Activated CD8-positive, alpha-beta T cell treated with anti-CD3 and anti-CD28 coated beads, Interleukin-2, amount 10 ng/mL, durations not matched to agents 7 days and 5 days (primary cell): ENCODE results near the gene ING1. TPM values are rescaled to one million over a fixed set of nuclear protein-coding genes. Genes with fewer than 3 reads are reported as not detected.
"Not testable (repeated sequence)": the region's sequence is repeated elsewhere in the genome, so short reads cannot be mapped to it uniquely, and the experiment has no call there.

ENCODE experiments used
- ATAC-seq: fragments of 150-1000 bp; cut with Tn5 transposase; one replicate; pipeline ENCODE4 v1.10.0; 2021; ENCODE audit warnings: moderate library complexity
- CTCF ChIA-PET: fragments of 350-600 bp; sonication (Branson Sonifier 250); formaldehyde crosslinking; loops from one replicate; lab custom pipeline; 2021; ENCODE audit warnings: antibody characterized with exemption; lab: Charles Lee
- POLR2A ChIA-PET: fragments of 350-600 bp; sonication (Branson Sonifier 250); formaldehyde crosslinking; loops from one replicate; lab custom pipeline; 2021; ENCODE audit warnings: antibody characterized with exemption; lab: Charles Lee
- DNase-seq: peaks from one replicate; pipeline ENCODE4 v3.0.0-alpha.2; 2020
- H3K27ac Mint-ChIP-seq: one replicate; pipeline ENCODE4 v1.8.0; 2021; ENCODE audit warnings: mild to moderate bottlenecking, mixed read lengths
- H3K27me3 Mint-ChIP-seq: one replicate; pipeline ENCODE4 v1.8.0; 2021; ENCODE audit warnings: low read depth, mixed read lengths
- H3K36me3 Mint-ChIP-seq: one replicate; pipeline ENCODE4 v1.8.0; 2021; ENCODE audit warnings: low read depth, mixed read lengths
- H3K4me1 Mint-ChIP-seq: one replicate; pipeline ENCODE4 v1.8.0; 2021; ENCODE audit warnings: low read depth, mixed read lengths
- H3K4me3 Mint-ChIP-seq: one replicate; pipeline ENCODE4 v1.8.0; 2021; ENCODE audit warnings: mild to moderate bottlenecking, mixed read lengths
- H3K9me3 Mint-ChIP-seq: one replicate; pipeline ENCODE4 v1.8.0; 2022; ENCODE audit warnings: mixed read lengths; ENCODE audit not compliant: insufficient read depth
- total RNA-seq, 2 experiments: library from RNA; stranded (reverse); gene quantifications; one replicate each; pipeline ENCODE4 v1.2.3, GENCODE V29; 2021

ING1 gene
- total RNA-seq, 2 experiments from 2014 or later: 19.8 to 21.4 TPM

- no peak for ATAC-seq
- Mint-ChIP-seq H3K4me3 (no peak overlapping the region), H3K4me1 (no peaks in the 10 kb centered on the region), H3K27me3 (no peaks in the 10 kb centered on the region), H3K9me3 (no peaks in the 10 kb centered on the region), H3K36me3 (peaks cover 53% of the 10 kb centered on the region), H3K27ac (no peak overlapping the region)
- CTCF ChIA-PET: interaction anchor here (1.1 to 2.4 kb wide), 2 partner anchors 61 to 137 kb away, joined by 3 to 6 read pairs; no protein-coding TSS in a partner anchor
- DNase-seq: no peak
- POLR2A ChIA-PET: no interaction called here
Observed at GRCh38 chr13:110681868-110682550, 31.5 kb upstream of the ING1 start.

- no peak overlapping the region for H3K4me3 Mint-ChIP-seq
- H3K27me3 Mint-ChIP-seq: no peaks in the 10 kb centered on the region
- peaks cover 51% of the 10 kb centered on the region for H3K36me3 Mint-ChIP-seq
- ATAC-seq (no peak), DNase-seq (no peak)
- no peak overlapping the region for H3K27ac Mint-ChIP-seq
- ChIA-PET CTCF (interaction anchor here (1.2 to 1.3 kb wide), 2 partner anchors 34 to 138 kb away, joined by 3 to 4 read pairs; no protein-coding TSS in a partner anchor), POLR2A (no interaction called here)
- no peaks in the 10 kb centered on the region for H3K4me1 Mint-ChIP-seq
- no peaks in the 10 kb centered on the region for H3K9me3 Mint-ChIP-seq
Observed at GRCh38 chr13:110682746-110683145, 30.8 kb upstream of the ING1 start.

DNA sequence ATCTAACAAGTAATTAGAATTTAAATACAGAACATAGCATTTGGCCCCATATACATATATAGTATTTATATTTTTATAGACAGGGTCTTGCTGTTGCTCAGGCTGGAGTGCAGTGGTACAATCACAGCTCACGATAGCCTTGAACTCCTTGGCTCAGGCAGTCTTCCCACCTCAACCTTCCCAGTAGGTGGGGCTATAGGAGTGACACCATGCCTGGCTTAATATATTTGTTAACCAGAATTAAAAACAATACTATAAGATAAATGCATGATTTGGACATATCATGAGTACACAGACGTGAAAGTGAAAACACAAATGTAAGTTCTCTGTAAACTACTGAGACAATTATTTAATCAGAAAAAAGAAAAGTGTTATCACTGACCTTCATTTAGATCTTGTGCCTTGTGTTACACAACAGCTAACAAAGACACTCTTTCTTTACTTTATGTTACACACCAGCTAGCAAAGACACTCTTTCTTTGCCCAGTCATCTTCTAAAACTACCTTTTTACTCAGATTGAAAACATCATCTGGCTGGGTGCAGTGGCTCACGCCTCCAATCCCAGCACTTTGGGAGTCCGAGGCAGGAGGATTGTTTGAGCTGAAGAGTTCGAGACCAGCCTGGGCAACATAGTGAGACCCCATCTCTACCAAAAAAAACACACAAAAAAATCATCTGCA is 30.2 kb upstream of the ING1 start:
- H3K4me1 Mint-ChIP-seq: no peaks in the 10 kb centered on the region
- H3K27ac Mint-ChIP-seq: no peak overlapping the region
- H3K36me3 Mint-ChIP-seq: peaks cover 45% of the 10 kb centered on the region
- DNase-seq (no peak), ATAC-seq (no peak)
- ChIA-PET POLR2A (no interaction called here), CTCF (interaction anchor here (1.2 to 1.3 kb wide), 2 partner anchors 34 to 137 kb away, joined by 3 to 4 read pairs; no protein-coding TSS in a partner anchor)
- H3K4me3 Mint-ChIP-seq: no peak overlapping the region
- H3K27me3 Mint-ChIP-seq: no peaks in the 10 kb centered on the region
- H3K9me3 Mint-ChIP-seq: no peaks in the 10 kb centered on the region

GRCh38 chr13:110683921-110684320 is 29.6 kb upstream of the ING1 start:
- Mint-ChIP-seq H3K9me3 (no peaks in the 10 kb centered on the region), H3K4me1 (no peaks in the 10 kb centered on the region), H3K27ac (no peak overlapping the region), H3K36me3 (peaks cover 40% of the 10 kb centered on the region), H3K4me3 (no peak overlapping the region), H3K27me3 (no peaks in the 10 kb centered on the region)
- ChIA-PET POLR2A (interaction anchor here (1.3 kb wide), 1 partner anchor 28 kb away, joined by 3 read pairs; no protein-coding TSS in a partner anchor), CTCF (interaction anchor here (1.0 to 1.3 kb wide), 3 partner anchors 18 to 137 kb away, joined by 3 to 4 read pairs (median 3); no protein-coding TSS in a partner anchor)
- DNase-seq (no peak), ATAC-seq (no peak)

DNA sequence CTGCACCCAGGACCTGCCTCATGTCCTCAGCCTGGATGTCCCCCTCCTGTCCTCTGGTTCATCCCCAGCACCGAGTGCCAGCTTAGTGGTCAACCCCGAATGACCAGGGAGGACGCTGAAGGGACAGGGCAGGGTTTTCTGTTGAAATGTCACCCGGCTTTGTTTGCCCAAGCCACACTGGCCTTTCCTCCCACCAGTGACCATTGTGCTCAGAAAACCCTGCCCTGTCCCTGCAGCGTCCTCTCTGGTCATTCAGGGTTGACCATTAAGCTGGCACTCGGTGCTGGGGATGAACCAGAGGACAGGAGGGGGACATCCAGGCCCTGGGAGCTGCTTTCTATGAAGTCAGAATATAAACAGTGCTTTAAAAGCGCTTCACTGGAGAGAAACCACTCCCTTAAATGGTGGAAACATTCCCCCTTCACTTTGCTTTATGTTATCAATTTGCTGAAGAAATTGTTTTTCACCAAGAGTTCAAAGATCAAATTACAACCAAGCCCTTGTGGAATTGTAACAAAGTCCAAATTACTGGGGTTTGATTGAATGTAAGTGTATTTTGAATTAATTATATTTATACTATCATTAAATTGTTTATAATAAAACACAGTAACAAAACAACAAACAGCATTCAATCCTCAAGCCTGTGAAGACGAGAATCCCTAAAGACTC is 29.0 kb upstream of the ING1 start:
- no peaks in the 10 kb centered on the region for H3K9me3 Mint-ChIP-seq
- DNase-seq (no peak), ATAC-seq (no peak)
- H3K27me3 Mint-ChIP-seq: no peaks in the 10 kb centered on the region
- no peak overlapping the region for H3K4me3 Mint-ChIP-seq
- CTCF ChIA-PET: interaction anchor here (1.0 kb wide), 1 partner anchor 18 kb away, joined by 3 read pairs; no protein-coding TSS in a partner anchor
- no peak overlapping the region for H3K27ac Mint-ChIP-seq
- POLR2A ChIA-PET: interaction anchor here (1.3 kb wide), 1 partner anchor 28 kb away, joined by 3 read pairs; no protein-coding TSS in a partner anchor
- H3K4me1 Mint-ChIP-seq: no peaks in the 10 kb centered on the region
- peaks cover 42% of the 10 kb centered on the region for H3K36me3 Mint-ChIP-seq

DNA sequence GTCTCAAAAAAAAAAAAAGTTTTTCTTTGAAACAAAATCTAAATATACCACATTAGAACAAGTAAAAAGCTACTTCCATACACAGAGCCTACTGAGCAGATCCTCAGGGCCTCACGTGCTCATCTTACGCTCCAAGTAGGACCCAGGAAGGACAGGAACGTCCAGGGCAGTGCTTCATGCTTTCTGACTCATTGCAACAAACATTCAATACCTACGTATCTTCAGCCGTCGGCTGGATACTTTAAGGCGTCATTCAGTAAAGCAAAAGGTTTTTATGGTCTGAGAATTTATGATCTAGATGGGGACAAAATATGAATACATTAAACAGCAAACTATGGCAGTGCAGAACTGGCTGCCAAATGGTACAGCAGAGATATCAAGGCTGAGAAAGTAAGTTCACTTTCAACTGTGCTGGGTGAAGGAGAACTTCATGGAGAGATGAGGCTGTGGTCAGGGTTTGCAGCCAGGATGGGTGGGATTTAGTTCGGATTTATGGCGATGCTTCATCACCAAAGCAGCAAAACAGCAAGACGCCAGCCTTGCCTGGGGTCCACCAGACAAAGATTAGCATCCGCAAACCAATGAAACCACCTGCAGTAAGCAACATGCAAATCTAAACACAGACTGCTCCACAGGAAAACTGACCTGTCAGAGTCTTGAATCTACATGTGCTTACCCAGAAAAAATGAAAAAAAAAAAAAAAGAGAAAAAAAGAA is 28.0 kb upstream of the ING1 start:
- Mint-ChIP-seq H3K4me1 (no peaks in the 10 kb centered on the region), H3K9me3 (no peaks in the 10 kb centered on the region), H3K4me3 (no peak overlapping the region), H3K36me3 (peaks cover 37% of the 10 kb centered on the region), H3K27me3 (no peaks in the 10 kb centered on the region), H3K27ac (no peak overlapping the region)
- no peak for ATAC-seq
- CTCF ChIA-PET: no interaction called here
- POLR2A ChIA-PET: no interaction called here
- no peak for DNase-seq

GRCh38 chr13:110687736-110688135 is 25.8 kb upstream of the ING1 start:
- peaks cover 22% of the 10 kb centered on the region for H3K36me3 Mint-ChIP-seq

DNA sequence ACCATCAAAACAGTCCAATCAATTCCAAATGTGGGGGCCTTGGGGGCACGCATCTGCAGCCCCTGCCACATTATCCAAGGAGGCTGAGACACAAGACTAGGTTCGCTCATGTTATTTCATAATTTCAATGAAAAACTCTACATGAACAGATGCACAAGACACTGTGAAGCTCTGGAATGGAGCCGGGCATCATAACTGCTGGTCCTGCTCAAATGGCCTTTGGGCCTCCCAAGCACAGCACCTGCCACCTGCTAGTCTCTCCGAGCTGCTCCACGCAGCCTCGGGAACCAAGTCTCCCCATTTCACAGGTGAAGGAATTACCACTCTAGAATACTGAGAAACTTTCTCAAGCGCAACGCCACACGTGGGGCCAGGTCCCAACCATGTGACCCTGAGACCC is 24.5 kb upstream of the ING1 start:
- ATAC-seq (no peak), DNase-seq (no peak)
- ChIA-PET POLR2A (interaction anchor here (1.7 kb wide), 1 partner anchor 23 kb away, joined by 4 read pairs; no protein-coding TSS in a partner anchor), CTCF (no interaction called here)
- Mint-ChIP-seq H3K27me3 (no peaks in the 10 kb centered on the region), H3K36me3 (peaks cover 22% of the 10 kb centered on the region), H3K4me1 (no peaks in the 10 kb centered on the region), H3K27ac (no peak overlapping the region), H3K4me3 (no peak overlapping the region), H3K9me3 (no peaks in the 10 kb centered on the region)

More at GRCh38 chr13:110687736-110688135, 25.8 kb upstream of the ING1 start:
- no peak for ATAC-seq
- DNase-seq: no peak
- CTCF ChIA-PET: no interaction called here
- Mint-ChIP-seq H3K9me3 (no peaks in the 10 kb centered on the region), H3K27ac (no peak overlapping the region), H3K4me1 (no peaks in the 10 kb centered on the region), H3K4me3 (no peak overlapping the region), H3K27me3 (no peaks in the 10 kb centered on the region)
- POLR2A ChIA-PET: no interaction called here

GRCh38 chr13:110689711-110690110 is 23.8 kb upstream of the ING1 start:
- DNase-seq: no peak
- H3K4me3 Mint-ChIP-seq: no peak overlapping the region
- CTCF ChIA-PET: interaction anchor here (0.8 kb wide), 1 partner anchor 34 kb away, joined by 3 read pairs; no protein-coding TSS in a partner anchor

GRCh38 chr13:110690516-110690915 is 23.0 kb upstream of the ING1 start:
- Mint-ChIP-seq H3K27me3 (no peaks in the 10 kb centered on the region), H3K9me3 (no peaks in the 10 kb centered on the region), H3K27ac (no peak overlapping the region), H3K36me3 (peaks cover 22% of the 10 kb centered on the region), H3K4me1 (no peaks in the 10 kb centered on the region), H3K4me3 (no peak overlapping the region)
- DNase-seq: no peak
- POLR2A ChIA-PET: interaction anchor here (1.7 kb wide), 1 partner anchor 21 kb away, joined by 4 read pairs; no protein-coding TSS in a partner anchor
- ATAC-seq: no peak
- CTCF ChIA-PET: interaction anchor here (0.8 to 1.0 kb wide), 2 partner anchors 12 to 34 kb away, joined by 3 read pairs; no protein-coding TSS in a partner anchor

More at GRCh38 chr13:110689711-110690110, 23.8 kb upstream of the ING1 start:
- Mint-ChIP-seq H3K9me3 (no peaks in the 10 kb centered on the region), H3K27me3 (no peaks in the 10 kb centered on the region), H3K27ac (no peak overlapping the region), H3K36me3 (peaks cover 23% of the 10 kb centered on the region), H3K4me1 (no peaks in the 10 kb centered on the region)
- POLR2A ChIA-PET: interaction anchor here (1.7 kb wide), 1 partner anchor 22 kb away, joined by 4 read pairs; no protein-coding TSS in a partner anchor
- ATAC-seq: no peak

GRCh38 chr13:110695774-110696173 is 17.7 kb upstream of the ING1 start:
- Mint-ChIP-seq H3K36me3 (peaks cover 52% of the 10 kb centered on the region), H3K4me1 (peaks cover 20% of the 10 kb centered on the region)
- CTCF ChIA-PET, H3K4me3 Mint-ChIP-seq, H3K9me3 Mint-ChIP-seq, H3K27ac Mint-ChIP-seq, ATAC-seq, DNase-seq, H3K27me3 Mint-ChIP-seq: not testable (repeated sequence)
- POLR2A ChIA-PET: interaction anchor here (0.5 kb wide), 1 partner anchor 33 kb away, joined by 3 read pairs; no protein-coding TSS in a partner anchor
